CD14-positive monocyte (primary cell): Measurements from ENCODE around the gene ZNF599. TPM values are rescaled to one million over a fixed set of nuclear protein-coding genes. Genes with fewer than 3 reads are reported as not detected.

Experiments
- DNase-seq, 3 donors: peaks; one replicate each; pipeline ENCODE4 v3.0.0-alpha.2; 2011 to 2022
- H2AFZ ChIP-seq: 2 replicates; pipeline ENCODE4 v1.6.0; 2012; ENCODE audit warnings: mild to moderate bottlenecking, low read depth, low read length, inconsistent platforms; ENCODE audit not compliant: insufficient read depth, poor library complexity, severe bottlenecking
- H3K27ac ChIP-seq, 2 donors: 1 replicate in 1 of 2; 2 replicates in 1 of 2; pipeline ENCODE4 v1.5.1; 2012 to 2013; ENCODE audit warnings: low read length in 2 of 2, control low read depth in 1 of 2, inconsistent platforms in 1 of 2, low read depth in 1 of 2, mild to moderate bottlenecking in 1 of 2
- H3K27me3 ChIP-seq, 2 donors: one replicate each; pipeline versions ENCODE4 v1.6.0 to v1.6.1; 2011 to 2013; ENCODE audit warnings: low read length in 2 of 2; ENCODE audit not compliant: control insufficient read depth in 2 of 2, insufficient read depth in 2 of 2
- H3K36me3 ChIP-seq, 2 donors: replicated peaks in 1 of 2; 1 replicate in 1 of 2; 2 replicates in 1 of 2; pipeline versions ENCODE4 v1.5.1 to v1.6.1; 2012 to 2013; ENCODE audit warnings: low read length in 2 of 2, control low read depth in 1 of 2, inconsistent platforms in 1 of 2, mild to moderate bottlenecking in 1 of 2; ENCODE audit not compliant: insufficient read depth in 2 of 2, control insufficient read depth in 1 of 2
- H3K4me1 ChIP-seq, 2 donors: 1 replicate in 1 of 2; 2 replicates in 1 of 2; pipeline versions ENCODE4 v1.5.1 to v1.6.1; 2012 to 2013; ENCODE audit warnings: low read length in 2 of 2, control low read depth in 1 of 2, inconsistent platforms in 1 of 2, mild to moderate bottlenecking in 1 of 2, moderate library complexity in 1 of 2; ENCODE audit not compliant: insufficient read depth in 2 of 2, control insufficient read depth in 1 of 2
- H3K4me2 ChIP-seq: replicated peaks from 2 replicates; pipeline ENCODE3; 2012; ENCODE audit warnings: low read length, moderate library complexity, mild to moderate bottlenecking; ENCODE audit not compliant: poor library complexity, severe bottlenecking; ENCODE audit errors: extremely low read depth
- H3K4me3 ChIP-seq, 3 experiments: fragments of 200-600 bp in 1 of 3; sonication (generic) in 1 of 3; replicated peaks in 1 of 3; 1 replicate in 2 of 3; 2 replicates in 1 of 3; pipeline ENCODE4 v1.5.1; 2011 to 2013; ENCODE audit warnings: low read length in 3 of 3, mild to moderate bottlenecking in 3 of 3, control low read depth in 2 of 3, low read depth in 2 of 3, inconsistent platforms in 1 of 3, moderate library complexity in 1 of 3
- H3K79me2 ChIP-seq: 2 replicates; pipeline ENCODE4 v1.6.0; 2012; ENCODE audit warnings: mild to moderate bottlenecking, control low read depth, inconsistent platforms, low read length, moderate library complexity; ENCODE audit not compliant: insufficient read depth
- H3K9ac ChIP-seq: 2 replicates; pipeline ENCODE4 v1.6.0; 2017; ENCODE audit warnings: low read length, mild to moderate bottlenecking; ENCODE audit not compliant: insufficient read depth, poor library complexity, severe bottlenecking
- H3K9me3 ChIP-seq, 2 donors: replicated peaks in 1 of 2; 1 replicate in 1 of 2; 2 replicates in 1 of 2; pipeline versions ENCODE4 v1.5.1 to v1.6.1; 2012 to 2013; ENCODE audit warnings: low read length in 2 of 2, control low read depth in 1 of 2; ENCODE audit not compliant: control insufficient read depth in 1 of 2, insufficient read depth in 1 of 2
- H4K20me1 ChIP-seq: 2 replicates; pipeline ENCODE4 v1.6.0; 2012; ENCODE audit warnings: mild to moderate bottlenecking, low read length, control low read depth, moderate library complexity; ENCODE audit not compliant: insufficient read depth
- H3K27ac Mint-ChIP-seq, 7 donors: one replicate each; pipeline ENCODE4 v1.8.0; 2020; ENCODE audit warnings: mild to moderate bottlenecking in 7 of 7, mixed read lengths in 7 of 7, moderate library complexity in 6 of 7, inconsistent platforms in 2 of 7
- H3K27me3 Mint-ChIP-seq, 3 donors: one replicate each; pipeline ENCODE4 v1.8.0; 2021 to 2022; ENCODE audit warnings: low read depth in 3 of 3, mild to moderate bottlenecking in 3 of 3, mixed read lengths in 3 of 3, moderate library complexity in 3 of 3, inconsistent platforms in 1 of 3
- H3K36me3 Mint-ChIP-seq, 2 donors: one replicate each; pipeline ENCODE4 v1.8.0; 2020; ENCODE audit warnings: mixed read lengths in 2 of 2, inconsistent platforms in 1 of 2, mild to moderate bottlenecking in 1 of 2
- H3K4me1 Mint-ChIP-seq: one replicate; pipeline ENCODE4 v1.8.0; 2020; ENCODE audit warnings: mild to moderate bottlenecking, mixed read lengths
- H3K4me3 Mint-ChIP-seq, 2 donors: one replicate each; pipeline ENCODE4 v1.8.0; 2020; ENCODE audit warnings: mild to moderate bottlenecking in 2 of 2, mixed read lengths in 2 of 2, moderate library complexity in 1 of 2
- H3K9me3 Mint-ChIP-seq, 7 donors: one replicate each; pipeline ENCODE4 v1.8.0; 2020 to 2022; ENCODE audit warnings: mixed read lengths in 7 of 7, mild to moderate bottlenecking in 6 of 7, moderate library complexity in 6 of 7, inconsistent platforms in 2 of 7
- CTCF ChIP-seq: fragments of 200-600 bp; IDR thresholded peaks from one replicate; pipeline ENCODE4 v1.8.0; 2022; ENCODE audit warnings: antibody characterized with exemption, mild to moderate bottlenecking
- WGBS: methylation state at CpG from one replicate; pipeline ENCODE4 v1.1.5; 2013; ENCODE audit warnings: missing lambda C conversion rate; ENCODE audit not compliant: insufficient coverage; 5-methylcytosine and 5-hydroxymethylcytosine counted together
- intact Hi-C, 2 donors: fragments of 100-400 bp; cut with micrococcal nuclease; formaldehyde crosslinking; loops; one replicate each; pipeline versions ENCODE4 v1.15.0 to v1.15.1; 2023
- polyA minus RNA-seq: library from RNA; depleted of rRNA, polyadenylated mRNA; stranded (reverse); fragments of >200 nt; gene quantifications from 2 replicates; pipeline ENCODE4 v1.2.3, GENCODE V29; 2012
- polyA plus RNA-seq, 3 donors: library from polyadenylated mRNA; depleted of rRNA in 1 of 3; unstranded in 2 of 3; stranded (reverse) in 1 of 3; fragments of 300-500 nt in 2 of 3; fragments of >200 nt in 1 of 3; fragmentation: Illumina TruSeq in 2 of 3; gene quantifications; 1 replicate in 2 of 3; 2 replicates in 1 of 3; pipeline ENCODE4 v1.2.3, GENCODE V29; 2012 to 2021
- total RNA-seq, 12 experiments: library from RNA in 1 of 12; stranded (reverse) in 1 of 12; fragments of 120-200 nt in 1 of 12; gene quantifications; one replicate each; pipeline ENCODE4 v1.2.4 and lab custom pipeline; 2013 to 2026; ENCODE audit warnings: mixed read lengths in 6 of 12, inconsistent platforms in 1 of 12

Gene ZNF599
- total RNA-seq (2013): 1.3 TPM
- polyA plus RNA-seq: under 1 TPM; 0.85 to 0.99 (median 0.91) TPM
- 0.42 and 0.64 TPM in 2 replicates for polyA minus RNA-seq
- 0 to 2.0 (median 0.49) reads per million in 11 experiments for total RNA-seq (lab: John Stamatoyannopoulos, UW)

- Histone ChIP-seq H3K36me3 (no peaks in the 10 kb centered on the region), H3K27ac (no peak within 1 kb of the TSS), H3K4me2 (peak within 1 kb of the TSS; percentile 88), H3K4me3 (peak within 1 kb of the TSS; percentile 65 to 74 (median 71)), H3K27me3 (peaks cover 0 to 2% of the 10 kb centered on the region in 2 donors), H3K9me3 (peaks cover 57 to 60% of the 10 kb centered on the region in 2 donors), H3K9ac (peak within 1 kb of the TSS; percentile 63), H3K4me1 (peaks cover 11 to 13% of the 10 kb centered on the region in 2 donors), H4K20me1 (no peaks in the 10 kb centered on the region), H3K79me2 (no peaks in the 10 kb centered on the region), H2AFZ (peak within 1 kb of the TSS; percentile 94)
- peaks cover 7 to 13% of the 10 kb centered on the region in 2 donors for H3K36me3 Mint-ChIP-seq
- H3K4me1 Mint-ChIP-seq: peaks cover 12% of the 10 kb centered on the region
- H3K27ac Mint-ChIP-seq: peak within 1 kb of the TSS in 4 of 7 donors; percentile 7 to 71 (median 66)
- H3K27me3 Mint-ChIP-seq: peaks cover 5 to 7% (median 5%) of the 10 kb centered on the region in 3 donors
- peaks cover 28 to 68% (median 51%) of the 10 kb centered on the region in 7 donors for H3K9me3 Mint-ChIP-seq
- peak; percentile 66 to 85 (median 72) for DNase-seq
- H3K4me3 Mint-ChIP-seq: peak within 1 kb of the TSS; percentile 83 to 90
- intact Hi-C loops: loop anchor here (5.0 kb wide), 2 partner anchors 41 to 96 kb away; partner anchors contain the start of genes SCGB2B2 (in 1 of the 2), ZNF181 (in 1 of the 2) and ZNF302 (in 1 of the 2)
- TF ChIP-seq CTCF: no peak
- WGBS: under 1% methylated on average over 64 of the region's 69 CpGs
Observed at GRCh38 chr19:34772697-34773554, at the start of gene ZNF599. Gene ZNF599 (minus strand): TSS chr19:34773215. CDS start chr19:34772841, 374 bp downstream.

- Histone ChIP-seq H3K27ac (no peak overlapping the region), H3K27me3 (no peaks in the 10 kb centered on the region), H3K36me3 (no peaks in the 10 kb centered on the region), H3K79me2 (no peaks in the 10 kb centered on the region), H3K4me1 (no peaks in the 10 kb centered on the region), H3K9ac (no peak overlapping the region), H4K20me1 (no peaks in the 10 kb centered on the region), H3K9me3 (peaks cover 41 to 53% of the 10 kb centered on the region in 2 donors), H2AFZ (no peak overlapping the region), H3K4me2 (no peak overlapping the region), H3K4me3 (no peak overlapping the region)
- Mint-ChIP-seq H3K36me3 (no peaks in the 10 kb centered on the region), H3K9me3 (peaks cover 30 to 56% (median 45%) of the 10 kb centered on the region in 7 donors), H3K4me3 (no peak overlapping the region), H3K27ac (no peak overlapping the region), H3K27me3 (peaks cover 0 to 2% (median 2%) of the 10 kb centered on the region in 3 donors), H3K4me1 (no peaks in the 10 kb centered on the region)
- DNase-seq: no peak
- TF ChIP-seq CTCF: no peak
- no CpG with 5 or more reads among the region's 2 CpGs for WGBS
- intact Hi-C loops: no loop called here
Observed at GRCh38 chr19:34818270-34818669, 45.3 kb upstream of the ZNF599 start.
